Mesothelial cell of epicardium (in vitro differentiated cells): ENCODE results near the gene KCNMB3. TPM values are rescaled to one million over a fixed set of nuclear protein-coding genes. Genes with fewer than 3 reads are reported as not detected.
"Not testable (repeated sequence)": the region's sequence is repeated elsewhere in the genome, so short reads cannot be mapped to it uniquely, and the experiment has no call there.

Experiments used
- DNase-seq, 2 experiments: peaks; one replicate each; pipeline ENCODE4 v3.0.0; 2021; ENCODE audit warnings: low spot score in 2 of 2; ENCODE audit not compliant: unreplicated experiment in 2 of 2
- H3K27ac Mint-ChIP-seq: 2 replicates; pipeline ENCODE4 v1.8.0; 2021; ENCODE audit warnings: mixed read lengths
- H3K27me3 Mint-ChIP-seq: 2 replicates; pipeline ENCODE4 v1.8.0; 2021; ENCODE audit warnings: low read depth, mixed read lengths
- H3K36me3 Mint-ChIP-seq: 2 replicates; pipeline ENCODE4 v1.8.0; 2021; ENCODE audit warnings: mixed read lengths
- H3K4me1 Mint-ChIP-seq: 2 replicates; pipeline ENCODE4 v1.8.0; 2021; ENCODE audit warnings: mixed read lengths
- H3K4me3 Mint-ChIP-seq: 2 replicates; pipeline ENCODE4 v1.8.0; 2021; ENCODE audit warnings: mild to moderate bottlenecking, moderate library complexity, mixed read lengths
- H3K9me3 Mint-ChIP-seq: 2 replicates; pipeline ENCODE4 v1.8.0; 2021; ENCODE audit warnings: mixed read lengths
- total RNA-seq: library from RNA; stranded (reverse); gene quantifications from 3 replicates; pipeline ENCODE4 v1.2.1, GENCODE V29; 2021
- TF ChIP-seq, protein P1 (sequence below): fragments of 200-600 bp; sonication (generic); IDR thresholded peaks from one replicate; pipeline ENCODE4 v1.5.0; 2021; ENCODE audit warnings: antibody characterized with exemption; ENCODE audit not compliant: unreplicated experiment

The KCNMB3 gene
- total RNA-seq, 1 donor from 2014 or later = 4.9 TPM

DNA sequence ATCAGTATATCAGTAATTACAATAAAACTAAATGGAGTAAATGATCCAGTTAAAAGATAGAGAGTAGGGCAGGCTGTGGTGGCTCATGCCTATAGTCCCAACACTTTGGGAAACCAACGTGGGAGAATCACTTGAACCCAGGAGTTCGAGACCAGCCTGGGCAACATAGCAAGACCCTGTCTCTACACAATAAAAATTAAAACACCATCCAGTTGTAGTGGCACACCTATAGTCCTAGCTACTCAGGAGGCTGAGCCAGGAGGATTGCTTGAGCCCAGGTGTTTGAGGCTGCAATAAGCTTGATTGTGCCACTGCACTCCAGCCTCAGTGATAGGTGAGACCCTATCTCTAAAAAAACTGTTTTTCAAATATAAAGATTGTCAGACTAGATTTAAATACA, 5.9 kb upstream of the KCNMB3 start:
- H3K27ac Mint-ChIP-seq = no peak overlapping the region
- peaks cover 34% of the 10 kb centered on the region for H3K36me3 Mint-ChIP-seq
- no peaks in the 10 kb centered on the region for H3K27me3 Mint-ChIP-seq
- no peak for DNase-seq
- peaks cover 14% of the 10 kb centered on the region for H3K4me1 Mint-ChIP-seq
- H3K9me3 Mint-ChIP-seq = peaks cover 41% of the 10 kb centered on the region
- TF ChIP-seq, protein P1, sequence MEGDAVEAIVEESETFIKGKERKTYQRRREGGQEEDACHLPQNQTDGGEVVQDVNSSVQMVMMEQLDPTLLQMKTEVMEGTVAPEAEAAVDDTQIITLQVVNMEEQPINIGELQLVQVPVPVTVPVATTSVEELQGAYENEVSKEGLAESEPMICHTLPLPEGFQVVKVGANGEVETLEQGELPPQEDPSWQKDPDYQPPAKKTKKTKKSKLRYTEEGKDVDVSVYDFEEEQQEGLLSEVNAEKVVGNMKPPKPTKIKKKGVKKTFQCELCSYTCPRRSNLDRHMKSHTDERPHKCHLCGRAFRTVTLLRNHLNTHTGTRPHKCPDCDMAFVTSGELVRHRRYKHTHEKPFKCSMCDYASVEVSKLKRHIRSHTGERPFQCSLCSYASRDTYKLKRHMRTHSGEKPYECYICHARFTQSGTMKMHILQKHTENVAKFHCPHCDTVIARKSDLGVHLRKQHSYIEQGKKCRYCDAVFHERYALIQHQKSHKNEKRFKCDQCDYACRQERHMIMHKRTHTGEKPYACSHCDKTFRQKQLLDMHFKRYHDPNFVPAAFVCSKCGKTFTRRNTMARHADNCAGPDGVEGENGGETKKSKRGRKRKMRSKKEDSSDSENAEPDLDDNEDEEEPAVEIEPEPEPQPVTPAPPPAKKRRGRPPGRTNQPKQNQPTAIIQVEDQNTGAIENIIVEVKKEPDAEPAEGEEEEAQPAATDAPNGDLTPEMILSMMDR = no peak
- no peak overlapping the region for H3K4me3 Mint-ChIP-seq

DNA sequence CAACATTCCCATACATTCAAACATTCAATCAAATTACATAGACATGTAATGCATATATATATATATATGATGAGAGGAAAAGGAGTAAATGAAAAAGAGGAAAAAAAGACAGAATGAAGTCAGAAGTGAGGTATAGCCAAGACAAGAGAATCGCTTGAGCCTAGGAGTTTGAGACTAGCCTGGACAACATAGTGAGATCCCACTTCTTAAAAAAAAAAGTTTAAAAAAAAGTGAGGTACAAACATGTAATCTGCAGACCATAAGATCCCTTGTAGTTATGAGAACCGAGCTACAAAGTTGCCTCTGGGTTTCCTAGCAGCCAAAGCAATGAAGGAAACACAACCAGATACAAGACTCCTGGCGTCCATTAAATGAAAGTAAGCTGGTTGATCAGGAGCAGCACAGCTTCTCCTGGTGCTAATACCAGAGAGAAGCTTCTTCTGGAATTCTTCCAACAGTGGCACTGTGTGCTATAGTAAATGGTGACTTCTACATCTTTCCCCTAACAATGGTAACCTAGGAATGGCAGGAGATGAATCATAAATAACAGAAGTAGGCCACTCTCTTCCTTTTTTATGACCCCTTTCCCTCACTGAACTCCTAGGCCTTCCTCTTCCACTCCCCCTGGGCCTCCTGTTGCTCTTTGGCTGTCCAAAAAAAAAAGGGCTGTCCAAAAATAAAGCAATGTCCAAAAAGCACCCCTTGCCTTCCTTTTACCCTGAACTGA, 3.5 kb downstream of the KCNMB3 start:
- H3K9me3 Mint-ChIP-seq = no peaks in the 10 kb centered on the region
- no peaks in the 10 kb centered on the region for H3K27me3 Mint-ChIP-seq
- no peak overlapping the region for H3K27ac Mint-ChIP-seq
- H3K4me3 Mint-ChIP-seq = no peak overlapping the region
- peaks cover 37% of the 10 kb centered on the region for H3K36me3 Mint-ChIP-seq
- TF ChIP-seq, protein P1 = no peak
- H3K4me1 Mint-ChIP-seq = no peaks in the 10 kb centered on the region
- no peak for DNase-seq

GRCh38 chr3:179244878-179245277, 6.0 kb downstream of the KCNMB3 start:
- H3K27ac Mint-ChIP-seq = no peak overlapping the region
- H3K4me1 Mint-ChIP-seq = no peaks in the 10 kb centered on the region
- H3K36me3 Mint-ChIP-seq = peaks cover 19% of the 10 kb centered on the region
- H3K27me3 Mint-ChIP-seq = no peaks in the 10 kb centered on the region
- H3K9me3 Mint-ChIP-seq = no peaks in the 10 kb centered on the region
- H3K4me3 Mint-ChIP-seq = no peak overlapping the region
- TF ChIP-seq, protein P1 = no peak
- DNase-seq = no peak

GRCh38 chr3:179242859-179243258, 8.1 kb downstream of the KCNMB3 start:
- not testable (repeated sequence) for H3K4me1 Mint-ChIP-seq, H3K9me3 Mint-ChIP-seq, H3K27me3 Mint-ChIP-seq, DNase-seq, H3K4me3 Mint-ChIP-seq, H3K27ac Mint-ChIP-seq
- peaks cover 13% of the 10 kb centered on the region for H3K36me3 Mint-ChIP-seq

DNA sequence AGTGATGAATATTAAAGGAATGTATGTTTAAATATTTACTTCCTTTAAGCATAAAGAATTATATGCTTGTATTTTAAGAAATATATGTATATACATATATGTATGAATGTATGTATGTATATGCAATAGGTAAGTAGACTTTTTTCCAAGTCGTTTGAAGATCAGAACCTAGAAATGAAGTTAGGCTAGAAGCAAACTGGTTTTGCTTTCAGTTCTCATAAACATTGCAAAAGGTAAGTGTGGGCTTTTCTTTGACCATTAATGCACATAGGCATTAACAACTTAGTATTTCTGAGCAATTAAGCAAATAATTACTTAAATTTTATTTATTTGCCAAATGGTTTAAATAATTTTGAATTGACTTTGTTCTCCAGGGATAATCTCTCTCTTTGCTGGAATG, 10.6 kb downstream of the KCNMB3 start:
- not testable (repeated sequence) for DNase-seq, H3K4me1 Mint-ChIP-seq, H3K4me3 Mint-ChIP-seq, H3K9me3 Mint-ChIP-seq, H3K27me3 Mint-ChIP-seq, H3K27ac Mint-ChIP-seq
- peaks cover 11% of the 10 kb centered on the region for H3K36me3 Mint-ChIP-seq

- no peak for DNase-seq
These were observed 14.1 kb downstream of the KCNMB3 start for GRCh38 chr3:179236669-179237301.

More at GRCh38 chr3:179236669-179237301, 14.1 kb downstream of the KCNMB3 start:
- no peak overlapping the region for H3K4me3 Mint-ChIP-seq
- H3K27ac Mint-ChIP-seq = no peak overlapping the region
- H3K4me1 Mint-ChIP-seq = peaks cover 6% of the 10 kb centered on the region
- no peaks in the 10 kb centered on the region for H3K9me3 Mint-ChIP-seq
- H3K27me3 Mint-ChIP-seq = no peaks in the 10 kb centered on the region
- peaks cover 14% of the 10 kb centered on the region for H3K36me3 Mint-ChIP-seq
- TF ChIP-seq, protein P1 = no peak
